ENCODE results near the gene DHX57. TPM values are rescaled to one million over a fixed set of nuclear protein-coding genes. Genes with fewer than 3 reads are reported as not detected.
"Not testable (repeated sequence)": the region's sequence is repeated elsewhere in the genome, so short reads cannot be mapped to it uniquely, and the experiment has no call there.

The DHX57 gene
- total RNA-seq, 1 experiment from 2014 or later, result 38.1 TPM

DNA sequence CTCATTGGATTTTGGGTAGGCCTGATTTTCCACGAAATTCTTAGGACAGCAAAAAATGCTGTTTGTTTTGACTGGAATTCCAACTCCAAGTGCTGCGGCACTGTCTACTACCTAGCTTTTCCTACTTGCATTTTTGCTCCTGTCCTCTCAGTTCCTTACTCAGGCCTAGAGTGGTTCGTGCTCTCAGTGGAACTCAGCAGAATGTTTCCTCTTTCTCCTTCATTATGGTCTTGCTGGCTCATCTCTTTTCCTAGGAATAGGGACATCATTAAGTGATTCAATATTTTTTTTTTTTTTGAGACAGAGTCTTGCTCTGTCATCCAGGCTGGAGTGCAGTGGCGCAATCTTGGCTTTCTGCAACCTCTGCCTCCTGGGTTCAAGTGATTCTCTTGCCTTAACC is 59.8 kb downstream of the DHX57 start:
- in situ Hi-C loops (cut with HindIII; ENCODE audit: low sequenced_read_pairs), result no loop called here
- no peak for DNase-seq (ENCODE audit: low spot score)

DNA sequence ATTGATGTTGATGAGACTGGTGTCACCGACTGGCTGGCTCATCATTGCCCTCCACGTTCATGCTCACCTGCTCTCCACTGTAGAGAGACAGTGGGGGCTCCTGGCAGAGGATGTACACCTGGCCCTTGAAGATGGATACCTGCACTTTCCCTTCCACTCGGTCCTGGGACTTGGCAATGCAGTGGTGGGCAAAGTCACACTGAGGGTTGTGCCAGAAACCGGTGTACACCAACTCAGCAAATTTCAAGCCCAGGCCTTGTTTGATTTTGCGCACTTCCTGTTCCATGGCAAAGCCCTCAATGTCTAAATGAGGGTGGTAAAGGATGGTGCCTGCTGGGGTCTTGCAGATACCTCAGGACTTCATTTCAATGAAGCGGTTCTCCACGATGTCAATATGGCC is 65.2 kb downstream of the DHX57 start:
- in situ Hi-C loops (cut with HindIII; ENCODE audit: low sequenced_read_pairs), result no loop called here
- no peak for DNase-seq (ENCODE audit: low spot score)

DNA sequence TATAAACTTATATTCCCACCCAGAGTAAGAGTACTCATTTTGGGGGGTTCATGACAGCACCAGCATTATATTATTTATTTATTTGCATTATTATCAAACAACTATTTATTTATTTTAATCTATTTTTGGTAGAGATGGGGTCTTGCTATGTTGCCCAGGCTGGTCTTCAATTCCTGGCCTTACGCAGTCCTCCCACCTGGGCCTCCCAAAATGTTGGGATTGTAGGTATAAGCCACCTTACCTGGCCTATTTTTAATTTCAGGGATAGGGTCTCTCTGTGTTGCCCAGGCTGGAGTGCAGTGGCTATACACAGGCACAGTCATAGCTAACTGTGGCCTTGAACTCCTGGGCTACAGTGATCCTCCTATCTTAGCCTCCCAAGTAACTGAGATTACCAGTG is 67.1 kb downstream of the DHX57 start:
- in situ Hi-C loops (cut with HindIII; ENCODE audit: low sequenced_read_pairs), result no loop called here
- no peak for DNase-seq (ENCODE audit: low spot score)

DNA sequence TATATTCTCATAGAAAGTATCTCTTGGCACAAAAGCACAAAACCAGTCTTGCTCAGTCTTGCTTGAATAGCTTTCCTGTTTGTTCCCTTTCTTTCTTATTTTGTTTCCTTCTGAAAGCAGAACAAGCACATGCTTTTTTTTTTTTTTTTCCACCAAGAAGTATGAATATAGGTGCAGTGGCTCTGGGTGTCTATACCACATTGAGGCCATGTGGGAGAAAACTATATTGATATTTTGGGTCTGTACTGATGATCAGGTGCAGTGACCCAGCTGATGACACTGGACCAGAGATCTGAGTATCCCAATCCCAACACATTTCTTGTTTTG is 69.0 kb downstream of the DHX57 start:
- no peak for DNase-seq (ENCODE audit: low spot score)
- in situ Hi-C loops (cut with HindIII; ENCODE audit: low sequenced_read_pairs), result no loop called here

DNA sequence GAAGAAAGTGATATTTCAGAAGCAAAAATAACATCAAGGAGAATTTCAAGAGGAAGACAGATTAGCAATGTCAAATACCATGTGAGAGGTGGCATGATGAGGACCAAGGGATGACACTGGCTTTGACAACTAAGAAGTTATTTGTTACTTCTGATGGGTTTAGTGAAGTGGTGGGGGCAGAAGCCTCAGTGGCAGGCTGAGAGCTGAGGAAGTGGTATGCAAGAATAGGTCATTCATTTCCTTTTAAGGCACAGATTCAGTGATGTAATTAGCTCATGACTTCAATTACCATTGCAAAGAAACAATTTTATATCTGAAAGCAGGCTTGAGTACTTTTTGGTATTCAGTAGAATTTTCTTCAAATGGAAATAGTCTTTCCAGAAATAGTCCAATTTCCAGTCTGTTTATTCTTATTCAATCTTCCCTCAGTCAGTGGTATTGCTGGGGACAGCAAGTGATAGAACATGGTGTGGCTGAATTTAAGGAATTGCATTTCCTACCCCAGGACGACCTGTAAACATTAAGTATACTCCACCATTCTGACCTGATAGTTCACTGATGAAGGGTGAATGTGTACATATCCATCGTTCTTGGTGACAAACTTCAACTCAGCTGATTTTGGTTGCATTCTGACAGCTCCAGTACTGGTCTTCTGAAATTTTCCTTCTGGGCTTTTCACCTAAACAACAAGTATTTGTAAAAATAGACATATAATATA is 69.6 kb downstream of the DHX57 start:
- in situ Hi-C loops (cut with HindIII; ENCODE audit: low sequenced_read_pairs), result no loop called here
- DNase-seq (ENCODE audit: low spot score), result no peak

DNA sequence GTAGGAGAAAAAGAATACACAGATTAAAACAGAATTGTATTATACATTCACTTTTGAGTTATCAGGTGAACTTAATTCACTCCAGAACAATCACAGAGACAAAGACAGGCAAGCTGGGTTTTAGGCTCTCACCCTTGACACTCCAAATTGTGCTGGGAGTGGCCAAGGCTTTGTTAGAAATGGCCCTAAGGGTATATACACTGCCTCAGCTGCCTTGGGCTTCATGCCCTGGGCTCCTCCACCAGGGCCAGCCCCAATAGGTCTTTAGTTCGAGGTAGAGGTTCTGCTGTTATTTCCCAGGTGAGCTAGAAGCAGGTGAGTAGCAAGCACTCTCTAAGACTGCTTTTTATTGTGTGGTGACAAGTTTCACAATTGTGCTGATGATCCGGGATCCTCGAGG is 77.8 kb downstream of the DHX57 start:
- no peak for DNase-seq (ENCODE audit: low spot score)
- in situ Hi-C loops (cut with HindIII; ENCODE audit: low sequenced_read_pairs), result no loop called here

DNA sequence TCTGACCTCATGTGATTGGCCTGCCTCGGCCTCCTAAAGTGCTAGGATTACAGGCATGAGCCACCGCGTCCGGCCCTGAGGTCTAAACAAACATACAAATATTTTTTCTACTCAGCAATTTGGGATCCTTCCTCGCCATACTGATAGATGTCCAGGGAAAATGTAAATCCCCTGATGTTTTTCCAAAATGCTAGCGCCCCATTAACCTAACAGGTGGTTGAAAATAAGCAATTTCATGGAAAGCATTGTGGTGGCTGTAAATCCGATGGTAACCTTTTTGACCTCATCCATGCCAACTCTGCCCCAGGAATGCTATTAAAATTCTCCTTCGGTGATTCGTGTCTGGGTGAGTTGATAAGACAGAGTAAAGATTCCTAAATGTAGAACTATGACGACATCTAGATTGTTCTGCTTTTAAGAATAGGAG is 78.5 kb downstream of the DHX57 start:
- in situ Hi-C loops (cut with HindIII; ENCODE audit: low sequenced_read_pairs), result no loop called here
- no peak for DNase-seq (ENCODE audit: low spot score)

DNA sequence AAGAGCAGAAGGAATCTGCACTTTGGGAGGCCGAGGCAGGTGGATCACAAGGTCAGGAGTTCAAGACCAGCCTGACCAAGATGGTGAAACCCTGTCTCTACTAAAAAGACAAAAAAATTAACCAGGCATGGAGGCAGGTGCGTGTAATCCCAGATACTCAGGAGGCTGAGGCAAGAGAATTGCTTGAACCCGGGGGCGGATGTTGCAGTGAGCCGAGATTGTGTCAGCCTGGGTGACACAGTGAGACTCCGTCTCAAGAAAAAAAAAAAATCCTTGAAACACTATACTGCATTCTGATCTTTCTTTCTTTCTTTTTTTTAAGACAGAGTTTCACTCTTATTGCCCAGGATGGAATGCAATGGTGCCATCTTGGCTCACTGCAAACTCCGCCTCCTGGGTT is 80.7 kb downstream of the DHX57 start:
- in situ Hi-C loops (cut with HindIII; ENCODE audit: low sequenced_read_pairs); DNase-seq (ENCODE audit: low spot score): not testable (repeated sequence)

DNA sequence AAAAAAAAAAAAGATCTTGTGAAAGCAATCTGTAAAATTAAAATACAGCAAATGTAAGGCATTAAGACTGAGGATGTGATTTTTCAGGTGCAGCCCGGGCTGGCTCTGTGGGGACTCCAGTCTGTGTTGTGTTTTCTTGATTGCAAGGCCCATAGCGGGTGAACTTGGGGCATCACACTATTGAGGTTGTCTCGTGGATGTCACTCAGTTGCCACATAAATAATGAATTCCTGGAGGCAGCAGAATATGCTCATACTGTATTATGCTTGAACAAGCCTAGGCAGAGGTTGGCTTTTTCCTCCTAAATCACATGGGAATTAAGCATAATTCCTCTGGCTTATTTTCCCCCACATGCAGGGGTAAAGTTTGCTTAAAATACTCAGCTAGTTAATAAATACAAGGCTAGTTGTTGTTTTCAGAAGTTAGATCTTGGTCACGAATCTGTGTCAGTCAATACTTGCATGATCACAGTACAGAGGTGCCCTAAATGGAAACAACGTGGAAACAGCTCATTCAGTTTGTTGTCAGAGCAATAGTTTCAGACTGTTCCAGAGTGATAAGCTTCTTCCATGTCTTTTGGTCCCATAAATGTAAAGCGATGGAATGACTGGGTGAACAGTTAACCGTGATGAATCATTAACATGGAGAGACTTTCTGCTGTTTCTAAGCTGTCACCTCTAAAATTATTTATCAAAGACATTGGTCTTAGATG is 81.3 kb downstream of the DHX57 start:
- in situ Hi-C loops (cut with HindIII; ENCODE audit: low sequenced_read_pairs), result no loop called here
- DNase-seq (ENCODE audit: low spot score), result no peak

DNA sequence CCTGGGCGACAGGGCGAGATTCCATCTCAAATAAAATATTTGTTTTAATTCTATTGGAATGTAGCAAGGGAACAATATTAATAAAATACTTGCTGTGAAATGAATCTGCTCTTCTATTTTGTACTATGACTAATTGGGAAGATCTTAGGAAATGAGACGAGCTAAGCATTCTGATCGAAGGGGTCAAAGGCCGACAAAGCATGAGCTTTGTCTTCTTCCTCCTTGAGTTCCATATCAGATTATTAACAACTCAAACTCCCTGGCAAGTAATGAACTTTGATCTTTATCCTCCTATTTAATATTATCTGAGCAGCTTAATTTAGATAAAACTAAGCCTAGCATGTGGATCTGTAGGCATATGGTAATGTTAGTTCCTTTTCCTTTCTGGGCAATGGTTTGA is 82.2 kb downstream of the DHX57 start:
- no peak for DNase-seq (ENCODE audit: low spot score)
- in situ Hi-C loops (cut with HindIII; ENCODE audit: low sequenced_read_pairs), result no loop called here

DNA sequence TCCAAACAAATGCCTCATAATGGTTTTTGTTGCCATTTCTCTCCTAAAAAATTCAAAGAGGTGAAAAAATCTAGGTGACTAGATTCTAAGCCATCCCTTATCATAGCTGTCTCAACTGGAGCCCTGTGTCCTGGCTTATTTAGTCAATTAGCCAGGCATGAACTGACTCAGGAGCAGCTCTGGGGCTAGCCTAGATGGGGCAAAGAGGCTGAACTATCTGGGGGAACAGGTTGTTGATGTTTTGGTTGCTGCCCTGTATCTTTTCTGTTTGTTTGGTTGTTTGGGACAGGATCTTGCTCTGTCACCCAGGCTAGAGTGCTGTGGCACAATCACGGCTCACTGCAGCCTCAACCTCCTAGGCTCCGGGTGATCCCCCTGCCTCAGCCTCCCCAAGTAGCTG is 83.0 kb downstream of the DHX57 start:
- in situ Hi-C loops (cut with HindIII; ENCODE audit: low sequenced_read_pairs), result no loop called here
- DNase-seq (ENCODE audit: low spot score), result no peak

DNA sequence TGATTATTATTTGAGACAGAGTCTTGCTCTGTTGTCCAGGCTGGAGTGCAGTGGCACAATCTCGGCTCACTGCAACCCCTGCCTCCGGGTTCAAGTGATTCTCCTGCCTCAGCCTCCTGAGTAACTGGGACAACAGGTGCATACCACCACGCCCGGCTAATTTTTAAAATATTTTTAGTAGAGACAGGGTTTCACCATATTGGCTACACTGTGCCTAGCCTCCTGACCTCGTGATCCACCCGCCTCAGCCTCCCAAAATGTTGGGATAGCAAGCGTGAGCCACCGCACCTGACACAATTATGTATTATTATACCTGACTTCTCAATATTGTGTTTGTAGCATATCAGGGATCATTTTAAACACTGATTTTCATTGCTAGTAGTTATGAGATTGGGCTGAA is 83.4 kb downstream of the DHX57 start:
- DNase-seq (ENCODE audit: low spot score); in situ Hi-C loops (cut with HindIII; ENCODE audit: low sequenced_read_pairs): not testable (repeated sequence)

DNA sequence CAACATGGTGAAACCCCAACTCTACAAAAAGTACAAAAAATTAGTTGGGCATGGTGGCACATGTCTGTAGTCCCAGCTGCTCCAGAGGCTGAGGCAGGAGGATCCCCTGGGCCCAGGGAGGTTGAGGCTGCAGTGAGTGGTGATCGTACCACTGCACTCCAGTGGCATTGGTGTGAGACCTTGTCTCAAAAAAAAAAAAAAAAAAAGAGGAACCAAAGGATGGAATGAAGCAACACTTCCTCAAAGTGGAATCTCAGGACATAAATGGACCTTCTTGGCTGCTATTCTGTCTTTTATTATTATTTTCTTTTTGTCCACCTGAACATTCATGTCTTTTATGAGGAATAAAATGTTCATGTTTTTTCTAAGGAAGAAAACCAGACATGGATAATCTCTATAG is 84.0 kb downstream of the DHX57 start:
- no peak for DNase-seq (ENCODE audit: low spot score)
- in situ Hi-C loops (cut with HindIII; ENCODE audit: low sequenced_read_pairs), result no loop called here

DNA sequence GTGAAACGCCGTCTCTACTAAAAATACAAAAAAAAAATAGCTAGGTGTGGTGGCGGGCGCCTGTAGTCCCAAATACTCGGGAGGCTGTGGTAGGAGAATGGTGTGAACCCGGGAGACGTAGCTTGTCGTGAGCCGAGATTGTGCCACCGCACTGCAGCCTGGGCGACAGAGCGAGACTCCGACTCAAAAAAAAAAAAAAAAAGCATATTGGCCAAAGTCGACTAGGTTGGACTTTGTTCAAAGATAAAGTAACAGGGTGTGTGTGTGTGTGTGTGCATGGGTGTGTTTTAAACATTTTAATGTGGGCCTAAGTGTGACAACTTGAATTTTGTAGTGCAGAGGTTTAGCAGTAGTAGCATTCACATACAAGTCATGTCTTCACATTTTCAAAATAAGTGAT is 86.0 kb downstream of the DHX57 start:
- DNase-seq (ENCODE audit: low spot score), result no peak
- in situ Hi-C loops (cut with HindIII; ENCODE audit: low sequenced_read_pairs), result no loop called here

DNA sequence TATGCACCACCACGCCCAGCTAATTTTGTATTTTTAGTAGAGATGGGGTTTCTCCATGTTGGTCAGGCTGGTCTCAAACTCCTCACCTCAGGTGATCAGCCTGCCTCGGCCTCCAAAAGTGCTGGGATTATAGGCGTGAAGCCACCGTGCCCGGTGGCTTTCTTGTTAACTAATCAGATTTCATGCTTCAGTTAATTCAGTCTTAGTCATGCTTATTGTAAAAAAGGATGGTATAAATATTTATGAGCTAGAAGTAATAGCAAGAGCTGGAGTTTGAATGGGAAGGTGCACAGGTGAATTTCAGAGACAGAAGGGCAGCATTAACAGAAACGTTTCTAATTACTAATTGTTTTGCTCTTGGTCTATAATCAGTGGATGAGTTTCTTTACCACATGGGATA is 87.4 kb downstream of the DHX57 start:
- no peak for DNase-seq (ENCODE audit: low spot score)
- in situ Hi-C loops (cut with HindIII; ENCODE audit: low sequenced_read_pairs), result no loop called here

DNA sequence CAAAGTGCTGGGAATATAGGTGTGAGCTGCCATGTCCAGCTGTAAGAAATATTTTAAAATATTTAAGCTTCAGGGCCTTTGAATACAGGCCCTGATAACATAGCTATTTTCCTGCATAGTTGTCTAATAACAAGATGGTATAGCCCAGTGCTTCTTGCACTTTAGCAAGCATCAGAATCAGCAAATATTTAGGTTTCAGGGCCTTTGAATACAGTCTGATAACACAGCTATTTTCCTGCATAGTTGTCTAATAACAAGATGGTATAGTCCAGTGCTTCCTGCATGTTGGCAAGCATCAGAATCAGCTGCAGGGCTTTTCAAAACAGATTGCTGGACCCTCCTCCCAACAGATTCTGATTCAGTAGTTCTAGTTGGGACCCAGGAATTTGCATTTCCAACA is 92.1 kb downstream of the DHX57 start:
- in situ Hi-C loops (cut with HindIII; ENCODE audit: low sequenced_read_pairs), result no loop called here
- no peak for DNase-seq (ENCODE audit: low spot score)

DNA sequence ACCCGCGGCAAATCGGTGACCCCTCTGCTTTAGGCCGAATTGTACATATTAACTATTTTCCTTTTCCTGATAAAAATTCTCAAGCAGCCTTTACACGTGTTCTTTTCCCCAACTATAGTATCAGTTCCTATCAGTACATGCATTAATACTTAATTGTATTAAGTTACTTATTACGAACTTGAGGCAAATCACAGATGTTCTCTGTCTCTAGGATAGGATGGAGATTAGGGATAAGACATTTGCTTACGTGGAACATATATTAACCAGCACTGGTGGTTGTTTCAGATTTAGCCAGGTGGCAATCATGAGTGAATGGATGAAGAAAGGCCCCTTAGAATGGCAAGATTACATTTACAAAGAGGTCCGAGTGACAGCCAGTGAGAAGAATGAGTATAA is 97.0 kb downstream of the DHX57 start:
- peak; percentile 1 for DNase-seq (ENCODE audit: low spot score)
- in situ Hi-C loops (cut with HindIII; ENCODE audit: low sequenced_read_pairs), result no loop called here

DNA sequence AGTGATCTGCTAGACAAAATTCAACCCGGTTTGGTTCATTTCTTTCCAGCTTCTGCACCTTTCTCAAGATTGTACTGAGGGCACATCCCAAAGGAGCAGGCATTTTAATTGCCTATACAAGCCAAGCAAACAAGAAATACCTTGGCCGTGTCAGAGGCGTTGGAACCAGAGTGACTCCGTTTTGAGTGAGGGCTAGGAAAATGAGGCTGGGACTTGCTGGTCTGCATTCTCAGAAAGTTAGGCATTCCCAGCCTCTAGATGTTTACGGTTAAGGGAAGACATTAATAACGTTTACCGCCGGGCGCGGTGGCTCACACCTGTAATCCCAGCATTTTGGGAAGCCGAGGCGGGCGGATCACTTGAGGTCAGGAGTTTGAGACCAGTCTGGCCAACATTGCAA is 99.2 kb downstream of the DHX57 start:
- in situ Hi-C loops (cut with HindIII; ENCODE audit: low sequenced_read_pairs), result no loop called here
- no peak for DNase-seq (ENCODE audit: low spot score)

DNA sequence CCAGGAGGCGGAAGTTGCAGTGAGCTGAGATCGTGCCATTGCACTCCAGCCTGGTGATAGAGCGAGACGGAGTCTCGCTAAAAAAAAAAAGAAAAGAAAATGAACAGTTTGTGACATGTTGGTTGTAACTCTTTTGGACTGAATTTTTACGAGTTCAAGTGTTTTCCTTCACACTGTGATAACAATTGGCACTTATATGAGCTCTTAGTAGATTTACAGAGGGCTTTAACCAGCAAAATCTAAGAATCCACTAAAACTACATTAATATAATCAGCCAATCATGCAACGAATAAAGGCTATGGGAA is 99.9 kb downstream of the DHX57 start:
- DNase-seq (ENCODE audit: low spot score), result no peak
- in situ Hi-C loops (cut with HindIII; ENCODE audit: low sequenced_read_pairs), result no loop called here

DNA sequence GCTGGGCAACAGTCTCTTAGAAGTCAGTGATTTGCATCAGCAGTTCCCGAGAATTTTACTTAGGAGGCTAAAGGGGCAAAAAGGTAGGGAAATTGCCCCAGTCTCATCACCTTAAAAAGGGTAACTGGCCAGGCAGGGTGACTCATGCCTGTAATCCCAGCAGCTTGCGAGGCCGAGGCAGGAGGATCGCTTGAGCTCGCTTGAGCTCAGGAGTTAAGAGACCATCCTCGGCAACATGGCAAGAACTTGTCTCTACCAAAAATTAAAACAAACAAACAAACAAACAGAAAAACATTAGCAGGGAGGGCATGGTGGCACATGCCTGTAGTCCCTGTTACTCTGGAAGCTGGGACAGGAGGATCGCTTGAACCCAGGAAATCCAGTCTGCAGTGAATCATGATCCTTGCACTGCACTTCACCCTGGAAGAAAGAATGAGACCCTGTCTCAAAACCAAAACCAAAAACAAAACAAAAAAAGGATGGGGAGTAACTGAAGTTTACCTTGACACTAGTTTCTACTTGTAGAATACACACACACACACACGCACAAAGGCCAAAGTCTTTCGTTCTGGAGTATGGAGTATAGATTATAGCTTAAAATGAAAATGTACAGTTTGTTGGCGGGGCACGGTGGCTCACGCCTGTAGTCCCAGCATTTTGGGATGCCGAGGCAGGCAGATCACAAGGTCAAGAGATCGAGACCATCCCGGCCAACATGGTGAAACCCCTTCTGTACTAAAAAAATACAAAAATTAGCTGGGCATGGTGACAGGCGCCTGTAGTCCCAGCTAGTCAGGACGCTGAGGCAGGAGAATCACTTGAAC is 100.4 kb downstream of the DHX57 start:
- DNase-seq (ENCODE audit: low spot score), result no peak
- in situ Hi-C loops (cut with HindIII; ENCODE audit: low sequenced_read_pairs), result no loop called here

DNA sequence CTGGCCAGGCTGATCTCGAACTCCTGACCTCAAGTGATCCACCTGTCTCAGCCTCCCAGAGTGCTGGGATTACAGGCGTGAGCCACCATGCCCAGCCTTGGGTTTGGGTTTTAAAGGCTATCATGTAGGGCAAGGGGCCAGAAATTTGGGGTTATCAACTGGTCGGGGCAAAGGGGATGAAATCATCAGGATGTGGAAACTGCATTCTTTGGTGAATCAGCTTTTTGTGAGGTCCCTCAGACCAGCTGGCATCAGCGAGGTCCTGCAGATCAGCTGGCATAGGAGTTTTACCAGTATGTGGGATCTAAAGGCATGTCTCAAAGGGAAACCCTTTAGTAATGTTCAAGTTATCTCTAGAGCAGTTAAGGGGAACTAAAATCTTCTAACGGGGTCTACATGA is 104.1 kb downstream of the DHX57 start:
- in situ Hi-C loops (cut with HindIII; ENCODE audit: low sequenced_read_pairs), result no loop called here
- DNase-seq (ENCODE audit: low spot score), result no peak

Measured in G401 (cell line).